ENCODE measurements around the gene NLGN3.

Gene NLGN3

DNA sequence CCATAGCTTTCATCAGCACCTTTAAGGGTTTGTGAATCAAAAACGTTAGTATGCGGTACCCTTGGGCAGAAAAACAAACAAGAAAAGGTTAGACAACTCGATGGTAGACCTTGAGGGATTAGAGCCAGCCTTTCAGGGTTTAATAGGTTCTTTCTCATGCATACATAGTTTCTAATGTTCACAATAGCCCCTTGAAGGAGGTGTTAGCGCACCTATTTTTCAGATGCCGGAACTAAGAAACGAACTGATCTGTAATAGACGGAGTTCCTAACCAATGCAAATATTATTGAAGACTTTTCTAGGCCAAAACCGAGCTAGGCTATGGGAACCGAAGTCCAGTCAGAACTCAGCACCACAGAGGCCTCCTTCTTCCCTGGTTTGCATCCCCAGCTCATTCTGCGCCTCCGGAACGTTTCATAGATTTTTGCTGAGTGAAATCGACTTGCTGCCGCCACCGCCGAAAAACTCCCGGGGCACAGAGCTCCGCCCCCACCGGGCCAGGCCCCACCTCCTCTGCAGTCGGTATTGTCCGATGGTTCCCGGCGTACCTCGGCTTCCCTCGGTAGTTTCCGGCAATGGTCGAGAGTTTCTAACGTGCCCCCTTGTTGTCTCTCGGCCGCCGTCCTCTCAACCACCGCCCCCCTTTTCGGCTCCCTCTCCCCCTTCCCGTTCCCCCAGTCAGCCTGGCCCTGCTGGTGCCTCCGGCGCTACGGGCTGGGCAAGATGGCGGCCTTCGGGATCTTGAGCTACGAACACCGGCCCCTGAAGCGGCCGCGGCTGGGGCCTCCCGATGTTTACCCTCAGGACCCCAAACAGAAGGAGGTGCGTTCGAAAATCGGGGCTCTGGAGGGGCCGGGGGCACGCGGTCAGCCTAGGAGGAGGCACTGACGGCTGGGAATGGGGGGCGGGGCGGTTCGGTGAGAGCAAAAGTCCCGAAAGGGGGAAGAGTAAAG lies 26.3 kb upstream of the NLGN3 start, which contains the start of gene MED12:
Gene MED12 (plus strand): TSS at position 565 of the 953 bp plus-strand sequence. CDS start 159 bp downstream, at position 724.
- peak; percentile 67 for DNase-seq (ENCODE audit: low read depth)

DNA sequence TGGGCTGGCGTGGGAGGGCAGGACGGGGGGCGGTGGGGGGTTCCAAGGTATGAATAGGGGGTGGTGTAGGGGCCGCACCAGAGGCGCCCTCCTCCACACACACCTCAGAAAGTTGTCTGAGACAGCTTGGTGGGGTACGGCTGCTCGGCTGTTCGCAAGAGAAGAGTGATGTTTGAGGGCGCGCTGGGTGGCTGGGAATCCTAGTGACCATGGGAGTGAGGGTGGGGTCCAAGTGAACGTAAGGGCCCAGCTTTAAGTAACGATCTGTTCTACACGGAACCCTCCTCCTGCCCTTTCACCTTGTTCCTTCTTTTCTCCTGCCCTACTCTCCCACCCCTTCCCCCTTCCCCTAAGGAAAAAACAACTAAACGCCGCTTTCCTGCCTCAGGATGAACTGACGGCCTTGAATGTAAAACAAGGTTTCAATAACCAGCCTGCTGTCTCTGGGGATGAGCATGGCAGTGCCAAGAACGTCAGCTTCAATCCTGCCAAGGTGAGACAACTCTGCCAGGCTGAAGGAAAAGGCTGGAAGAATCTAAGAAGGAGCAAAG lies 25.6 kb upstream of the NLGN3 start:
- no peak for DNase-seq (ENCODE audit: low read depth)

DNA sequence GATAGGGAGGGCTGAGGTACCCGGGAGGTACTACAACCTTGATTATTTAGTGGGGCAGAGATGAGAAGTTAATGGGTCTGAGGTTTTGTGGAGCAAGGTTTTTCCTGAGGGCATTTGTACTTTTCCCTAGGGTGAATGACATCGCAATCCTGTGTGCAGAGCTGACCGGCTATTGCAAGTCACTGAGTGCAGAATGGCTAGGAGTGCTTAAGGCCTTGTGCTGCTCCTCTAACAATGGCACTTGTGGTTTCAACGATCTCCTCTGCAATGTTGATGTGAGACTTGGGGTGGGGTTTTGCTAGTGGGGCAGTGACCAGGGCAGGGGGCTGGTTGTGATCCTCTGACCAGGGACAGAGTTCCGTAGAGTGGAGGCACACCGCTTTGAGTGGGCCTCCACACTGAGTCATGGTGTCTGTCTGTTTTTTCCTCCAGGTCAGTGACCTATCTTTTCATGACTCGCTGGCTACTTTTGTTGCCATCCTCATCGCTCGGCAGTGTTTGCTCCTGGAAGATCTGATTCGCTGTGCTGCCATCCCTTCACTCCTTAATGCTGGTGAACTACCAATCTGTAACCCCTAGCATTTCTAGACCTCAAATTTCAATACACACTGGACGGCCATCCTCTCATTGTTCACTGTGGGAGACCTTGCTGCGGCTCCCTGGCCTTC lies 16.3 kb upstream of the NLGN3 start:
- no peak for DNase-seq (ENCODE audit: low read depth)

DNA sequence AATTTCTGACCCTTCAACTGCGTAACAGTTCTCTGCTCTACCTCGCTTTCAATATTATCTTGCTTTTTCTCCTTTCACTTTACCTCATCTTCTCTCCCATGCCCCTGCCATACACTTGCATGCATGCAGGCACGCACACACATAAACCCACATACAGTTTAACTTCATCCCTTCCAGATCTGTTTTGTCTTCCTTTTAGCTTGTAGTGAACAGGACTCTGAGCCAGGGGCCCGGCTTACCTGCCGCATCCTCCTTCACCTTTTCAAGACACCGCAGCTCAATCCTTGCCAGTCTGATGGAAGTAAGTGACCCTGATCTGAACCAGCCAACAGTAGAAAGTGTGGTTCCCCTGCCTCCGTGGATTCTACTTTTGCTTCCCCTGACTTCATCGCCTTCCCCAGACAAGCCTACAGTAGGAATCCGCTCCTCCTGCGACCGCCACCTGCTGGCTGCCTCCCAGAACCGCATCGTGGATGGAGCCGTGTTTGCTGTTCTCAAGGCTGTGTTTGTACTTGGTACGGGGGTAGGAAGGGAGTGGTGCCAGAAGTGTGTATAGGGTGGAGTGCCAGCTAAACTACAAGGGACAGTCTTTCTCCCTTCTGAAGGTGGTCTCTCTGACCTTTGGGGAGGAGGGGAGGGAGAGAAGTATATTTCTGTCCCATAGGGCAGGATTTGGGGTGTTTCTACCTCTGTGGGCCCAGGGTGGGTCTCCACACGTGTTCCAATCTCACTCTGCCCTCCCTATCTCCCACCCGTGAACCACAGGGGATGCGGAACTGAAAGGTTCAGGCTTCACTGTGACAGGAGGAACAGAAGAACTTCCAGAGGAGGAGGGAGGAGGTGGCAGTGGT lies 15.5 kb upstream of the NLGN3 start:
- peak; percentile 56 for DNase-seq (ENCODE audit: low read depth)

DNA sequence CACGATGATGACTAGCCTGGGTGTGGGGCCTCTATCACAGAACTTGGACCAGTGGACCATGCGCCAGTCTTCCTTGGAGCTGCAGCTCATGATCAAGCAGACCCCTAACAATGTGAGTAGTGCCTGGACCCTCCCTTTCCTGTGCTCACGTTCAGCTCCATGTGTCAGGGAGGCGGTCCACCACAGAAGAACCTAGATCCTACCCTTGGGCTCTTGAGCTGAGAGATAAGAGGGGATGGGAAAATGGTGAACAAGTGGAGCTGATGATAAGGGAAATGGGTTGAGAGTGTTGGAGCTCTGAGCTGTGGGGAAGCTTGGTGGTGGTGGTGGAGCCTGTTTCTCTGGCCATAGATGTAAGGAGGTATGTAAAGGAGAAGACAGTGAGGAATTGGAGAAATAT lies 13.1 kb upstream of the NLGN3 start:
- DNase-seq (ENCODE audit: low read depth) = no peak

DNA sequence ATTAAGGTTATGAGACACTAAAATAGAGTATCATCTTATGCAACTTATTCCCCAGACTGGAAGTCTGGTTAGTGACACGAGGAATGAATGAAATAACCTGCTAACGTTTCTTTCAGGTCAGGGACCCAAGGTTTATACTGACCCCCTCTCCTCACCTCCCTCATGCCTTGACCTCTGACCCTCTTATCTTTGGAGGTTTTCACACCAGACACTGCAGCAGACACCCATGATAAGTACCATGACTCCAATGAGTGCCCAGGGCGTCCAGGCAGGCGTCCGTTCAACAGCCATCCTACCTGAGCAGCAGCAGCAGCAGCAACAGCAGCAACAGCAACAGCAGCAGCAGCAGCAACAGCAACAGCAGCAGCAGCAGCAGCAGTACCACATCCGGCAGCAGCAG lies 4.2 kb upstream of the NLGN3 start:
- no peak for DNase-seq (ENCODE audit: low read depth)

DNA sequence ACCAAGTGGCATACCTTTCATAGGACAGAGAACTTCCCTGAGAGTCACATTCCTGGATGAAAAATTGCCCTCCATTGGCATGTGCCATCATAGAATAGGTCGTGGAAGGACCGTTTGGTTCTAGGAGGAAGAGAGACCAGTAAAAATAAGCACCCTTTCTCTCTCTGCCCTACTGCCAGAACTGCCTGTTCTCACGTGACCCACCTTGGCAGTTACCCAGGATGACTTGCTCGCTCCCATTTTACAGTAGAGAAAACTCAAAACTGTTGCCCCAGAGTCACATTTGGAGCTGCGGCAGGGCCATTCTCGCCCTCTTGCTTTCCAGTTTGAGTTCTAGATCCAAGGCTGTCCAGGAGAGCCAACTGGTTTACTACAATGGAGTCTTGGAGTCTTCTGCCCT lies 1.1 kb upstream of the NLGN3 start:
- no peak for DNase-seq (ENCODE audit: low read depth)

DNA sequence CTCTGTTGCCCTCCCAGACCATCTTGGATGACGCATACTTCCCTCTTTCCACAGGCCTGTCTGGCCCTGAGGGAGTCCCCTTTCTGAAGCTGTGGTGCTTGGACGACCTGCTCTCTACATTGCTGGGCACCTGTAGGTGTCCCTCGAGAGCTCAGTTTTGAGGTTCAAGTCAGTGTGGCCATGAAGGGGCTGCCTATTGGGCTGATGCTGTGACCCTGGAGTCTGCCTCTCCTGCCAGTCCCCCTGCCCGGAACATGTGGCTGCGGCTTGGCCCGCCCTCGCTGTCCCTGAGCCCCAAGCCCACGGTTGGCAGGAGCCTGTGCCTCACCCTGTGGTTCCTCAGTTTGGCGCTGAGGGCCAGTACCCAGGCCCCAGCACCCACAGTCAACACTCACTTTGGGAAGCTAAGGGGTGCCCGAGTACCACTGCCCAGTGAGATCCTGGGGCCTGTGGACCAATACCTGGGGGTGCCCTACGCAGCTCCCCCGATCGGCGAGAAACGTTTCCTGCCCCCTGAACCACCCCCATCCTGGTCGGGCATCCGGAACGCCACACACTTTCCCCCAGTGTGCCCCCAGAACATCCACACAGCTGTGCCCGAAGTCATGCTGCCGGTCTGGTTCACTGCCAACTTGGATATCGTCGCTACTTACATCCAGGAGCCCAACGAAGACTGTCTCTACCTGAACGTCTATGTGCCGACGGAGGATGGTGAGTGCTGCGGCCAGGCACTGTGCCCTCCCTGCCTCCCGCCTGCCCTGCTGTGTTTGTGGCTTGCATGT lies 3.0 kb downstream of the NLGN3 start:
- no peak for DNase-seq (ENCODE audit: low read depth)

DNA sequence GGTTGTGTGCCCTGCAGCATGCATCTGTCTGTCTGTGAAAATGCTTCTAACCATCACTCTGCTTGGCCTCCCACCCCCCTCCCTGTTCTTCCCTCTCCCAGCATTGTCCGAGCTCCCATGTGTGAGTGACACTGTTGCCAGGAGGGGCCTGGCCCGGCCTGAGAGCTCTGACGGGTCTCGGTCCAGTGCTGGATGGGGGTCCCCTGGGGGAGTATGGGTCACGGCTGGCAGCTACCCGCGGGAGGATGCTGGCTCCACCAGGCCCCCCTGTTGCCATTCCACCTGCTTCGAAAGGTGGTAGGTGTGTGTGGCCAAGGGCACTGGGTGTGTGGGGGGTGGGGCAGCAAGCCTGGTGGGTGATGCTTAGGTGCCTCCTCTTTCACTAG lies 3.6 kb downstream of the NLGN3 start:
- DNase-seq (ENCODE audit: low read depth) = no peak

DNA sequence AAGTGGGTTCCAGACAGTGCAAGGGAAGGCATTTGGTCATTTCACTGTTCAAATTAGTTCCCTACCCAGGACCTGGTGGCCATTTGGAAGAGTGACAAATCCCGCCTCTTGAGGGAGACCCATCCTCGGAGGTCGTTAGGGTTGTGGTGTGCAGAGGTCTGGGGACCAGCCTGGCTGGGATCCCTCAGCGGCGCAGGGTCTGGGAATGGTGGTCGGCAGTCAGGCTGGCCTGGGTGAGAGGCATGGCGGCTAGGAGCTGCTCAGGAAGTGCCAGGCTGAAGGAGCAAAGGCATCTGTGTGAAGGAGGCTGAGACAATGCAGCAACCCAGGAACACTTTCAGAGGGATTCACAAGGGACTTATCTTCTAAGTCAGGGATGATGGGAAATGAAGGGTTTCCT lies 6.7 kb downstream of the NLGN3 start:
- no peak for DNase-seq (ENCODE audit: low read depth)

DNA sequence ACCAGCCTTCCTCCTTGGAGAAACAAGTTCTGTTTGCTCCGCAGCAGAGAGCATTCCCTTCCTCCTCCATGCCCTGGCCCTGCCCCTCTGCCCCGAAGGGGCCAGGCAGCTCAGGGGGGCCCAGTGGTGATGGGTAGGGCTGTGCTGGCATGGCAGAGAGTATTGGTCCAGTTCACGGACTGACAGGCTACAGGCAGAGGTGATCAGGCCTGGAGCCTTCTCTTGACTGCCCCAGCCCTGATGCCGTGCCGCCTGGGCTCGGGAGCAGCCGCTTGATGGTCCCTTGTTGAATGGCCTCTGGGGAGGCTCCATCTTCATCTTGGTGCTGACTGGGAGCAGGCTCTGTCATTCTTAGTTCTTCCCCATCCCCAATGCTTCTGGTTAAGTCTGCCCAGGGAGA lies 9.6 kb downstream of the NLGN3 start:
- DNase-seq (ENCODE audit: low read depth) = no peak

DNA sequence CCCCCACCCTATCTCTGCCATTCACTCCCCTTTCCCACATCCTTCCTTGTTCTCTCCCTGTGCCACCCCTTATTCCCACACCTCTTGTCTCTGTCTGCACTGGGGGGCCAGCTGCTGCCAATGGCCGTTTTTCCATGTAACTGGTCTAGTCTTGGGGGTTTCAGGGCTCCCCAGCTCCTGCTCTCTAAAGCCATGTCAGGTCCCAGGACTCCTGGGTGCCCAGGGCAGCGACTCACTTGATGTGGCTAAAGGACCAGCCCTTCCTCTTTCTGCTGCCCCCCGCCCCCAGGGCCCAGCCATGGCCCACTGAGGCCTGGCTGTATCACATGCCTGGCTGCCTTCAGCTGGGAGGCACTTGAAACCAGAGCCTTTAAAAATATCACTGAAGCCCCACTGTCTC lies 10.0 kb downstream of the NLGN3 start:
- no peak for DNase-seq (ENCODE audit: low read depth)

DNA sequence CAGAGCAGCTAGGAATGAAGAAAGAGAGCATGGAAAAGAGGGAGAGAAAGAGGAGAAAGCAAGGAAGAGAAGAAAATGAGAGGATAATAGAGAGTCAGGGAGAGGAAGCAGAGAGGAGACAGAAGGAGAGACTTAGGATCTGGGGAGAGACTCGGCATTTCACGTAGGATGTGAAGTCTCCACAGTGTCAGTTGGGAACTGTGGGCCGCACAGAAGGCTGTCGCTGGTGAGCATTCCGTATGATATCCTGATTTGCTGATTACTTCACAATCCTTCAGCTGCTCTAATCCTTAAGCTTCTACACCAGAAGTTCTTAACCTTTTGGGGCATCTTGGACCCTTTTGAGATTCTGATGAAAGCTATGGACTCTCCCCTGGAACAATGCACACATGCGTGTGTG lies 14.0 kb downstream of the NLGN3 start:
- no peak for DNase-seq (ENCODE audit: low read depth)

DNA sequence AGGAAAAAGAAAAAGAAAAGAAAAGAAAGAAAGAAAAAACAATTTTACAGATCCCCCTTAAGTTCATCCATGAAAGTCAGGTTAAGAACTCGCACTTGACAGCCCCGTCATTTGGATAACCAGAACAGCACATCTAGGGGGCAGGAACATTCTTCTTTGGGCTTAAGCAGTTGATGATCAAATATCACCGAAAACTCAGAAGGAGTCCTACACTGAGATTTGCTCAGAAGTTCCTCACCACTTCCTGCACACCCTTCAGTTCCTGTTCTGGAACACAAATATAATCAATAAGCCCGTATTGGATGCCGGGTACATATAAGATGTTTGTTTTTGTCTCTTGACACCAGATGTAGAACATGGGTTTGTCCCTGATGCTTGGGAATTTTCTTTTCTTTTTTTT lies 14.7 kb downstream of the NLGN3 start:
- no peak for DNase-seq (ENCODE audit: low read depth)

DNA sequence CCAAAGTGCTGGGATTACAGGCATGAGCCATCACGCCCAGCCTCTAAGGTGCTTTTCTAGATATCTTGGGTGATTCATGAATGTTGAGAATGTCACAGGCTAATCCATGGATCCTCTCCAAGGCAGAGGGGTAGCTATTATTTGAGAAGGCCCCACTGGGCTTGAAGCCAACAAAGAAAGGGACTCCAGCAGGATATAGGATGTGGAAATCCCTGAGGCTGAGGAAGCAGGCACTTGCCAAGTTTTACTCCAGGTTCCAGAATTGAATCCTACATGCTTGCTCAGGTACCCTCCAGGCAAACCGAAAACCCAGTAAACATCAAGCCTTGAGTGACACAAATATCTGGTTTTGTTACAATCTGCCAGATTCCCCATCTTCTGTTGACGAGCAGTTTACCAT lies 15.8 kb downstream of the NLGN3 start:
- no peak for DNase-seq (ENCODE audit: low read depth)

DNA sequence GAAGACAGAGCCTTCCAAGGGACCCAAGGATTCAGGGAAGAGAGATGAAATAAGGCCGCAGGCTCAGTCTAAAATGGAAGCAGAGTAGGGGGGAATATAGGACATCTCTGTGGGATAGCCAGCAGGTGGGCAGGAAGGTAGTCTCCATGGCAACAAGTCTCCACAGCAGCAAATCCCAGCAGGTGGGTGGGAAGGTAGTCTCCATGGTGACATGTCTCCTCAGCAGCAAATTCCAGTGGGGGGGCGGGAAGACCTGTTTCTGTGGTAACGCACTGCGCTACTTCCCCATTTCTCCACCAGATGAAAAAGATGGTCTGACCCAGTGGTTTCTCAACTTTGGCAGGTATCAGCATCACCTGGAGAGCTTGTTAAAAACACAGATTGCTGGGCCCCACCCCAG lies 18.3 kb downstream of the NLGN3 start:
- DNase-seq (ENCODE audit: low read depth) = no peak

DNA sequence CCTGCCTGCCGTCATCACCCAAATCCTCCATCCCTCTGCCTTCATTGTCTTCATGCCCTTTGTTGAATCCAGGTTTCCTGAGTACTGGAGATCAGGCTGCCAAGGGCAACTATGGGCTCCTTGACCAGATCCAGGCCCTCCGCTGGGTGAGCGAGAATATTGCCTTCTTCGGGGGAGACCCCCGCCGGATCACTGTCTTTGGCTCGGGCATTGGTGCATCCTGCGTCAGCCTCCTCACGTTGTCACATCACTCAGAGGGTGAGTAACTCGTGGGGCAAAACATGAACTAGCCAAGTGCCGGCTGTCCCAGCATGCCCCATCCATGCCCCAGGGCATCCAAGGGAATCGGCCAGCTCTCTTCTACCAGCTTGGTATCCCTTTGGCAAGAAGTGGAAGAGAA lies 19.4 kb downstream of the NLGN3 start:
- no peak for DNase-seq (ENCODE audit: low read depth)

DNA sequence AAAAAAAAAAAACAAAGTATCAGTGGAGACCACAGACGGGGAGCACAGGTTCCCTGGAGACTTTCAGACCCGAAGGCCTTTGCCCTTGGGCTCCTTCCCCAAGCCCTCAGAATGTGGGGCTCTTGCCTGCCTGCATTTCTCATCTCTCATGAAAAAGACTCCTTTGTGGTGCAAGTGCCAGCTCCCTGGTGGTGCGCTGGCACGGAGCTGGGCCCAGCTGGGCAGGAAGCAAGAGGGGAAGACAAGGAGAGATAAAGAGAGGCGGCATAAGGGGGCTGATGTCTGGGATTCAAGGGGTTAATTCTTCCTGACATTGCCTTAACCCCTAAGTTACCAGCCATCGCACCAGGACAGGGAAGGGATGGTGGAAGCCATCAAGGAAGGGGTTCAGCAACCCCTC lies 21.8 kb downstream of the NLGN3 start:
- no peak for DNase-seq (ENCODE audit: low read depth)

DNA sequence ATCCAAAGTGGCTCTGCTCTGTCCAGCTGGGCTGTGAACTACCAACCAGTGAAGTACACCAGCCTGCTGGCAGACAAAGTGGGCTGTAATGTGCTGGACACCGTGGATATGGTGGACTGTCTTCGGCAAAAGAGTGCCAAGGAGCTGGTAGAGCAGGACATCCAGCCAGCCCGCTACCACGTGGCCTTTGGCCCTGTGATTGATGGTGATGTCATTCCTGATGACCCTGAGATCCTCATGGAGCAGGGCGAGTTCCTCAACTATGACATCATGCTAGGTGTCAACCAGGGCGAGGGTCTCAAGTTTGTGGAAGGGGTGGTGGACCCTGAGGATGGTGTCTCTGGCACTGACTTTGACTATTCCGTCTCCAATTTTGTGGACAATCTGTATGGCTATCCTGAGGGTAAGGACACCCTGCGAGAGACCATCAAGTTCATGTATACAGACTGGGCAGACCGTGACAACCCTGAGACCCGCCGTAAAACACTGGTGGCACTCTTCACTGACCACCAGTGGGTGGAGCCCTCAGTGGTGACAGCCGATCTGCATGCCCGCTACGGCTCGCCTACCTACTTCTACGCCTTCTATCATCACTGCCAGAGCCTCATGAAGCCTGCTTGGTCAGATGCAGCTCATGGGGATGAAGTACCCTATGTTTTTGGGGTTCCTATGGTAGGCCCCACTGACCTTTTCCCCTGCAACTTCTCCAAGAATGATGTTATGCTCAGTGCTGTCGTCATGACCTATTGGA lies 22.6 kb downstream of the NLGN3 start:
- DNase-seq (ENCODE audit: low read depth) = no peak

DNA sequence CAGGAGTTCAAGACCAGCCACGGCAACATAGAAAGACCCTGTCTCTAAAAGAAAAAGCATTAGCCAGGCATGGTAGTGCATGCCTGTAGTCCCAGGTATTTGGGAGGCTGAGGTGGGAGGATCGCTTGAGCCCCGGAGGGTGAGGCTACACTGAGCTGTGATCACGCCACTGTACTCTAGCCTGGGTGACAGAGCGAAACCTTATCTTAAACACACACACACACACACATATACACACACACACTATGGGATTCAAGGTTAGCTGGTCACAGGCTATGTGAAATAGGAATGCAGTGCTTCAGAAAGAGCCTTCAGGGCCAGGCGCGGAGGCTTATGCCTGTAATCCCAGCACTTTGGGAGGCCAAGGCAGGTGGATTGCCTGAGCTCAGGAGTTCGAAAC lies 23.5 kb downstream of the NLGN3 start:
- DNase-seq (ENCODE audit: low read depth) = no peak

DNA sequence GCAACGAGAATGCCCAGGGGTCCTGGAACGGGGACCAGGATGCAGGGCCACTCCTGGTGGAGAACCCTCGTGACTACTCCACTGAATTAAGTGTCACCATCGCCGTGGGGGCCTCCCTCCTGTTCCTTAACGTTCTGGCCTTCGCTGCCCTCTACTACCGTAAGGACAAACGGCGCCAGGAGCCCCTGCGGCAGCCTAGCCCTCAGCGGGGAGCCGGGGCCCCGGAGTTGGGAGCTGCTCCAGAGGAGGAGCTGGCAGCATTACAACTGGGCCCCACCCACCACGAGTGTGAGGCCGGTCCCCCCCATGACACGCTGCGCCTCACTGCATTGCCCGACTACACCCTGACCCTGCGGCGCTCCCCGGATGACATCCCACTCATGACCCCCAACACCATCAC lies 24.9 kb downstream of the NLGN3 start:
- no peak for DNase-seq (ENCODE audit: low read depth)

Data from activated gamma-delta T cell treated with anti-CD3 and anti-CD28 coated beads, Interleukin-2, amount 50 U/mL, for 16 hours (primary cell).